ENCODE measurements around the gene ACSM3.

DNA sequence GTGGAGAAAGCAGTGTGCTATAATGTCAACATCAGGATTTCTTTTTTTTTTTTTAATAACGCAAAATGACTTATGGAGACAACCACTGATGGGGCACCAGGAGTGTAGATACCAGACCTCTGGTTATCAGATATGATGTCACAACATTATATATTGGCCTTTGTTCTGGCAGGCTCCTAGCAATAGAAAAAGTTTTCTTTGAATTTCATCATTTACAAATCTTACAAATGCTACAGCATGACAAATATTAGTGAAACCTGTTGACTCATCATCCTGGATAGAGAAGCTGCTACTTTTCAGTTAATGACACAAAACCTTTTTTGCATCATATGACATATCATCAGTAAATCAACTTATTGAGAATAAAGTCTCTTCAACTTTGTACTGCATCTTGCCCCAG lies 28.3 kb upstream of the ACSM3 start:
- TF ChIP-seq, protein P1, sequence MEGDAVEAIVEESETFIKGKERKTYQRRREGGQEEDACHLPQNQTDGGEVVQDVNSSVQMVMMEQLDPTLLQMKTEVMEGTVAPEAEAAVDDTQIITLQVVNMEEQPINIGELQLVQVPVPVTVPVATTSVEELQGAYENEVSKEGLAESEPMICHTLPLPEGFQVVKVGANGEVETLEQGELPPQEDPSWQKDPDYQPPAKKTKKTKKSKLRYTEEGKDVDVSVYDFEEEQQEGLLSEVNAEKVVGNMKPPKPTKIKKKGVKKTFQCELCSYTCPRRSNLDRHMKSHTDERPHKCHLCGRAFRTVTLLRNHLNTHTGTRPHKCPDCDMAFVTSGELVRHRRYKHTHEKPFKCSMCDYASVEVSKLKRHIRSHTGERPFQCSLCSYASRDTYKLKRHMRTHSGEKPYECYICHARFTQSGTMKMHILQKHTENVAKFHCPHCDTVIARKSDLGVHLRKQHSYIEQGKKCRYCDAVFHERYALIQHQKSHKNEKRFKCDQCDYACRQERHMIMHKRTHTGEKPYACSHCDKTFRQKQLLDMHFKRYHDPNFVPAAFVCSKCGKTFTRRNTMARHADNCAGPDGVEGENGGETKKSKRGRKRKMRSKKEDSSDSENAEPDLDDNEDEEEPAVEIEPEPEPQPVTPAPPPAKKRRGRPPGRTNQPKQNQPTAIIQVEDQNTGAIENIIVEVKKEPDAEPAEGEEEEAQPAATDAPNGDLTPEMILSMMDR (IDR thresholded peaks at IDR 0.05; ENCODE audit: insufficient read depth, low read length, poor library complexity, severe bottlenecking), result no peak
- no peak for TF ChIP-seq EZH2phosphoT487 (conservative IDR thresholded peaks at IDR 0.05; ENCODE audit: low read length)
